Neuronal stem cell (in vitro differentiated cells): ENCODE results near the gene PRSS8.
A peak's percentile ranks its signal among the peaks of the same experiment; 100 is the strongest.

Experiments
- DNase-seq: peaks from one replicate; pipeline ENCODE4 v3.0.0-alpha.2; 2013; ENCODE audit warnings: low spot score
- H2AFZ ChIP-seq: one replicate; pipeline ENCODE4 v1.6.1; 2013; ENCODE audit warnings: mild to moderate bottlenecking, low read length, inconsistent platforms
- H2AK5ac ChIP-seq: 2 replicates; pipeline ENCODE4 v1.6.1; 2013; ENCODE audit warnings: low read depth, mild to moderate bottlenecking, inconsistent platforms, low read length, moderate library complexity, mixed read lengths
- H2BK120ac ChIP-seq: 2 replicates; pipeline ENCODE4 v1.6.1; 2013; ENCODE audit warnings: low read depth, mild to moderate bottlenecking, inconsistent platforms, low read length, moderate library complexity, mixed read lengths
- H2BK12ac ChIP-seq: one replicate; pipeline ENCODE4 v1.6.1; 2013; ENCODE audit warnings: low read length, inconsistent platforms
- H2BK15ac ChIP-seq: 2 replicates; pipeline ENCODE4 v1.6.1; 2013; ENCODE audit warnings: mild to moderate bottlenecking, low read length, inconsistent platforms, mixed read lengths
- H2BK5ac ChIP-seq: one replicate; pipeline ENCODE4 v1.6.1; 2013; ENCODE audit warnings: inconsistent platforms, mild to moderate bottlenecking, low read length, moderate library complexity
- H3K14ac ChIP-seq: one replicate; pipeline ENCODE4 v1.6.1; 2013; ENCODE audit warnings: low read length, inconsistent platforms
- H3K18ac ChIP-seq: 2 replicates; pipeline ENCODE4 v1.6.1; 2013; ENCODE audit warnings: low read length, inconsistent platforms
- H3K23ac ChIP-seq: 2 replicates; pipeline ENCODE4 v1.6.1; 2013; ENCODE audit warnings: low read depth, mild to moderate bottlenecking, mixed read lengths, low read length, inconsistent platforms; ENCODE audit not compliant: poor library complexity
- H3K27ac ChIP-seq: replicated peaks from 3 replicates; pipeline ENCODE4 v1.5.1; 2013; ENCODE audit warnings: low read length, inconsistent platforms
- H3K27me3 ChIP-seq, 3 experiments: 2 replicates each; pipeline ENCODE4 v1.6.1; 2013; ENCODE audit warnings: low read length in 3 of 3, mild to moderate bottlenecking in 2 of 3, inconsistent platforms in 1 of 3, low read depth in 1 of 3, mixed read lengths in 1 of 3, moderate library complexity in 1 of 3; ENCODE audit not compliant: control insufficient read depth in 3 of 3, insufficient read depth in 3 of 3
- H3K36me3 ChIP-seq, 2 donors: replicated peaks in 1 of 2; 2 replicates each; pipeline ENCODE4 v1.6.1; 2013; ENCODE audit warnings: low read length in 2 of 2; ENCODE audit not compliant: control insufficient read depth in 2 of 2, insufficient read depth in 2 of 2
- H3K4ac ChIP-seq: 2 replicates; pipeline ENCODE4 v1.6.1; 2013; ENCODE audit warnings: inconsistent platforms, mild to moderate bottlenecking, low read length, moderate library complexity
- H3K4me1 ChIP-seq, 2 donors: 1 replicate in 1 of 2; 2 replicates in 1 of 2; pipeline ENCODE4 v1.6.1; 2013; ENCODE audit warnings: low read length in 2 of 2, low read depth in 1 of 2; ENCODE audit not compliant: control insufficient read depth in 2 of 2, insufficient read depth in 1 of 2
- H3K4me2 ChIP-seq: one replicate; pipeline ENCODE4 v1.6.1; 2013; ENCODE audit warnings: mild to moderate bottlenecking, low read length, inconsistent platforms; ENCODE audit not compliant: insufficient read depth, poor library complexity, severe bottlenecking
- H3K4me3 ChIP-seq, 2 donors: 2 replicates each; pipeline ENCODE4 v1.5.1; 2013; ENCODE audit warnings: low read length in 2 of 2, mild to moderate bottlenecking in 2 of 2, inconsistent platforms in 1 of 2, moderate library complexity in 1 of 2
- H3K79me1 ChIP-seq: one replicate; pipeline ENCODE4 v1.6.1; 2013; ENCODE audit warnings: low read depth, mild to moderate bottlenecking, inconsistent platforms, low read length, moderate library complexity
- H3K9ac ChIP-seq: one replicate; pipeline ENCODE4 v1.6.1; 2013; ENCODE audit warnings: mild to moderate bottlenecking, low read depth, low read length, inconsistent platforms; ENCODE audit not compliant: poor library complexity
- H3K9me3 ChIP-seq, 2 donors: replicated peaks in 1 of 2; 2 replicates each; pipeline versions ENCODE3 to v1.6.1; 2013; ENCODE audit warnings: low read length in 2 of 2, mild to moderate bottlenecking in 2 of 2, inconsistent platforms in 1 of 2, low read depth in 1 of 2, mixed read lengths in 1 of 2, moderate library complexity in 1 of 2; ENCODE audit not compliant: control insufficient read depth in 2 of 2, insufficient read depth in 1 of 2
- H4K8ac ChIP-seq: one replicate; pipeline ENCODE4 v1.6.1; 2013; ENCODE audit warnings: low read depth, mild to moderate bottlenecking, inconsistent platforms, low read length, moderate library complexity
- H4K91ac ChIP-seq: one replicate; pipeline ENCODE4 v1.6.1; 2013; ENCODE audit warnings: low read length, low read depth, mild to moderate bottlenecking, inconsistent platforms; ENCODE audit not compliant: poor library complexity
- WGBS, 2 donors: extraction: QIAGEN DNeasy Blood & Tissue Kit; methylation state at CpG; one replicate each; pipeline ENCODE4 v1.1.7; 2013; ENCODE audit warnings: missing lambda C conversion rate in 2 of 2, mixed read lengths in 1 of 2; ENCODE audit not compliant: insufficient read length in 2 of 2, insufficient replicate concordance in 1 of 2; ENCODE audit errors: extremely low coverage in 2 of 2; 5-methylcytosine and 5-hydroxymethylcytosine counted together

The PRSS8 gene

GRCh38 chr16:31090540-31090939, 45.0 kb downstream of the PRSS8 start:
- H4K91ac ChIP-seq, result no peak overlapping the region
- H3K18ac ChIP-seq, result no peak overlapping the region
- H3K36me3 ChIP-seq, result peaks cover 17 to 24% of the 10 kb centered on the region in 2 donors
- H2AK5ac ChIP-seq, result no peak overlapping the region
- H2BK12ac ChIP-seq, result no peak overlapping the region
- no peak overlapping the region for H2AFZ ChIP-seq
- no peak overlapping the region for H3K4ac ChIP-seq
- no peak overlapping the region for H3K14ac ChIP-seq
- no peak overlapping the region for H4K8ac ChIP-seq
- no peak overlapping the region for H3K23ac ChIP-seq
- H2BK15ac ChIP-seq, result no peak overlapping the region
- no peaks in the 10 kb centered on the region for H3K27me3 ChIP-seq
- H3K9ac ChIP-seq, result no peak overlapping the region
- no CpG with 5 or more reads among the region's 2 CpGs for WGBS, 2 donors
- H3K27ac ChIP-seq, result no peak overlapping the region
- peaks cover 5% of the 10 kb centered on the region for H3K79me1 ChIP-seq
- no peak for DNase-seq
- no peak overlapping the region for H3K4me2 ChIP-seq
- H3K4me3 ChIP-seq, result no peak overlapping the region
- peaks cover 0 to 6% of the 10 kb centered on the region in 2 donors for H3K9me3 ChIP-seq
- peaks cover 0 to 6% of the 10 kb centered on the region in 2 donors for H3K4me1 ChIP-seq
- H2BK5ac ChIP-seq, result no peak overlapping the region
- H2BK120ac ChIP-seq, result no peak overlapping the region

- Histone ChIP-seq H2AFZ (no peak overlapping the region), H2BK5ac (no peak overlapping the region), H2BK12ac (no peak overlapping the region), H2AK5ac (no peak overlapping the region), H3K18ac (no peak overlapping the region), H3K14ac (no peak overlapping the region), H3K4ac (peak overlapping the region; percentile 53), H4K8ac (peak overlapping the region; percentile 43), H3K23ac (no peak overlapping the region), H3K27me3 (no peaks in the 10 kb centered on the region), H2BK15ac (no peak overlapping the region), H3K9ac (no peak overlapping the region), H3K9me3 (peaks cover 0 to 2% of the 10 kb centered on the region in 2 donors), H4K91ac (no peak overlapping the region), H3K79me1 (peaks cover 5% of the 10 kb centered on the region), H3K4me3 (no peak overlapping the region), H3K36me3 (peaks cover 19 to 36% of the 10 kb centered on the region in 2 donors), H2BK120ac (no peak overlapping the region), H3K27ac (no peak overlapping the region), H3K4me1 (peaks cover 0 to 6% of the 10 kb centered on the region in 2 donors), H3K4me2 (no peak overlapping the region)
- no peak for DNase-seq
- WGBS, 2 donors, result no CpG with 5 or more reads among the region's 8 CpGs
These were observed 46.3 kb downstream of the PRSS8 start for GRCh38 chr16:31089199-31089598.

- no peak within 1 kb of the TSS for H3K27ac ChIP-seq
- WGBS, 2 donors, result no CpG with 5 or more reads among the region's 15 CpGs
- no peak for DNase-seq
These were observed 46.9 kb downstream of the PRSS8 start, which contains the start of gene PRSS53 for GRCh38 chr16:31088459-31089183. Gene PRSS53, minus strand, starts transcription at chr16:31088943. Its CDS starts 134 bp downstream, at chr16:31088809.

GRCh38 chr16:31087971-31088370, 47.6 kb downstream of the PRSS8 start:
- Histone ChIP-seq H3K79me1 (peaks cover 3% of the 10 kb centered on the region), H3K36me3 (peaks cover 20 to 49% of the 10 kb centered on the region in 2 donors), H3K4me2 (no peak overlapping the region), H4K91ac (no peak overlapping the region), H2BK5ac (no peak overlapping the region), H3K9ac (no peak overlapping the region), H3K27ac (no peak overlapping the region), H3K14ac (no peak overlapping the region), H3K18ac (no peak overlapping the region), H4K8ac (no peak overlapping the region), H3K4me1 (peaks cover 0 to 2% of the 10 kb centered on the region in 2 donors), H2BK12ac (no peak overlapping the region), H2BK120ac (no peak overlapping the region), H3K23ac (no peak overlapping the region), H2BK15ac (no peak overlapping the region), H3K4ac (no peak overlapping the region), H3K27me3 (no peaks in the 10 kb centered on the region), H3K4me3 (no peak overlapping the region), H2AK5ac (no peak overlapping the region), H3K9me3 (peaks cover 0 to 2% of the 10 kb centered on the region in 2 donors), H2AFZ (no peak overlapping the region)
- no peak for DNase-seq
- no CpG with 5 or more reads among the region's 5 CpGs for WGBS, 2 donors

More at GRCh38 chr16:31088459-31089183, 46.9 kb downstream of the PRSS8 start, which contains the start of gene PRSS53:
- H3K9ac ChIP-seq, result no peak within 1 kb of the TSS
- peaks cover 0 to 6% of the 10 kb centered on the region in 2 donors for H3K4me1 ChIP-seq
- no peak within 1 kb of the TSS for H2BK15ac ChIP-seq
- peaks cover 5% of the 10 kb centered on the region for H3K79me1 ChIP-seq
- H2BK120ac ChIP-seq, result no peak within 1 kb of the TSS
- H2AK5ac ChIP-seq, result no peak within 1 kb of the TSS
- no peak within 1 kb of the TSS for H2AFZ ChIP-seq
- H3K4me2 ChIP-seq, result no peak within 1 kb of the TSS
- peak within 1 kb of the TSS; percentile 53 for H3K4ac ChIP-seq
- H2BK12ac ChIP-seq, result no peak within 1 kb of the TSS
- H3K18ac ChIP-seq, result no peak within 1 kb of the TSS
- H4K91ac ChIP-seq, result no peak within 1 kb of the TSS
- peaks cover 0 to 2% of the 10 kb centered on the region in 2 donors for H3K9me3 ChIP-seq
- H3K4me3 ChIP-seq, result no peak within 1 kb of the TSS
- H3K14ac ChIP-seq, result no peak within 1 kb of the TSS
- peaks cover 19 to 42% of the 10 kb centered on the region in 2 donors for H3K36me3 ChIP-seq
- no peaks in the 10 kb centered on the region for H3K27me3 ChIP-seq
- H3K23ac ChIP-seq, result no peak within 1 kb of the TSS
- H4K8ac ChIP-seq, result peak within 1 kb of the TSS; percentile 43
- H2BK5ac ChIP-seq, result no peak within 1 kb of the TSS
